Gastrocnemius medialis (tissue), 4 donors: ENCODE measurements around the gene CSNK1D.

Experiments
- CTCF ChIP-seq, 5 experiments: fragments of 450-650 bp in 3 of 5; fragments of 200-600 bp in 2 of 5; sonication (generic) in 2 of 5; IDR thresholded peaks in 4 of 5; conservative IDR thresholded peaks in 1 of 5; 1 replicate in 4 of 5; 2 replicates in 1 of 5; pipeline ENCODE4 v1.5.1; 2016 to 2019; ENCODE audit warnings: antibody characterized with exemption in 5 of 5, mild to moderate bottlenecking in 3 of 5, moderate library complexity in 3 of 5
- POLR2A ChIP-seq, 2 donors: fragments of 450-650 bp; IDR thresholded peaks; one replicate each; pipeline ENCODE4 v1.6.1; 2017; ENCODE audit warnings: antibody characterized with exemption in 2 of 2, mild to moderate bottlenecking in 2 of 2, moderate library complexity in 2 of 2

- TF ChIP-seq POLR2A (IDR thresholded peaks at IDR 0.05) (no peak), CTCF (IDR thresholded peaks at IDR 0.05 in 4 of 5, conservative IDR thresholded peaks at IDR 0.05 in 1 of 5) (no peak)
Measured at GRCh38 chr17:82274134-82275020, 877 bp upstream of the CSNK1D start.
